Left forelimb (tissue), 1 donor: ENCODE data around the gene EXT2.

Source experiments
- DNase-seq: peaks from one replicate; pipeline ENCODE4 v3.0.0-alpha.2; 2018; ENCODE audit warnings: low spot score

The EXT2 gene

DNA sequence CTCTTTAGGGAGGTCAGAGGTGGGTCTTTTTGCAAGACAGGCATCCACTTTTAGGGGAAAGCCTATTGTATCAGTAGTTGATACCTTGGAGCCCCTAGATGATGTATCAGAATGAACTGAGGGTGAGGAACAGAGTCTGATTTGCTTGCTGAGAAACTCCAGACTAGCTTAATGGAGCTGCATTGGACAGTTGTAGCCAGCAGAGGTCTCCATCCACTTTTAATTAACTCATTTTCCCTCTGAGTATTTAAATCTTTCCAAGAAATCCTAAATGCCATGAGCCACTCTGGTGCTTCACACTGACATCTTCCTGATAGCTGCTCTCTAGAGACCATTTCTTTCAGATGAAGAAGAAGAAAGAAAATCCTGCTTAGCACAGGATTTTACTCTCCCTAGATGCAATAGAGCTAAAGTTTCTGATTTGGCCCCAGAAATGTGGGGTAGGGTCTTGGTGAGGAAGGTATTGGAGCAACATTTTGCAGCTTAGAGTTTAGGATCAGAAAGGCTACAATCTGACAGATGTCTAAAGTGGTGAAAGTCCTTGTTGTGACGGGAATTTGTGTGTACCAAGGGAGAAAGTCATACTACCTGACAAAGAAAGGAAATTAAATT, 38.0 kb downstream of the EXT2 start:
- no peak for DNase-seq

DNA sequence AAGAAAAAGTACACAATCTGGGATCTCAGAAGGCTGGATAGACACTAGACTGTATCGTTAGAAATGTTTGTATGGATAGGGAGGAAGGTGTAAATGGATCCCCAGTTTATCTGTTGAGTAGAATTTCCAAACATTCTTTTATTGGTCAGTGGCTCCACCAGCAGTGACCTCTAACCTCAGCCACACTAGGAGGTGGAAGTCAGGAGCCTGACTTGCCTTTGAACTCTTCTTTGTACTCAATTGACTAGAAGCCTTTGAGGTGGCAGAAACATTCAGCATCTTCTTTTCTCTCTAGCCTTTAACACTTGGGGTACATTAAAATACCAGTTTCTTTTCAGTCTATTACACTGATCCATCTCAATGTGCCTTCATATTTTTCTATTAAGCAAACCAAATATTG, 39.1 kb downstream of the EXT2 start:
- no peak for DNase-seq

DNA sequence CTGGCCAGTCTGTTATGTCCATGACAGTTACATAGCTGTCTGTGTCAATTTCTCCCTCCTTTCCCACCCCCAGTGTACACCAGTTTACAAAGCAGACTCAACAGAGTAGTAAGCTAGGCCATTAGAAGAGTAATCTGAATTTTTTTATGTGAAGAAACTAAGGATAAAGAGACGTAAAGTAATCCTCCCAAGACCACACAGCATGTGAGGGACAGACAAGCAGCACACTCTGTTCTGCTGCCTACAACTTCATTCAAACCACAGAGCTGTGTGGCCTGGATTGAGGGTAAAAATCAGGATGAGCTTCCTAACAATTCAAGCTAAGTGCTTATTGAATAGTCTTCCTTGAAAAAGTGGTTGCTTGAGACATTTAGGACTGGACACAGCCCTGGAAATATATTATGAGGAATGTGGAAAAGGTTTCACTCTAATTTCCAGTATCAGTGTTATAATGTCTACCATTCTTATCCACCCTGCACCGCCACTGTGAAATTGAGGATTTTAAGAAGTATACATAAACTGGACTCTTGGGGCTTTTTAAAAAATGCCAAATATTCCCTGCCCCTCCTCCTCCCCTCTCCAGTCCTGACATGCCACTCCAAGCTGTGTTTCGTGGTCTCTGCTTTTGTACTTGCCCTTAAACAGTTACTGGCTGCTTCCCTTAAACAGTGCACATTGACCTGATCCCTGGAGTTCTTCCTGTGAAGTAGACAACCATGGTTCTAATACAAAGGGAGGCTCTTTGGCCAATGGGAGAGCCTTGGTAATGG, 40.9 kb downstream of the EXT2 start:
- DNase-seq: no peak

DNA sequence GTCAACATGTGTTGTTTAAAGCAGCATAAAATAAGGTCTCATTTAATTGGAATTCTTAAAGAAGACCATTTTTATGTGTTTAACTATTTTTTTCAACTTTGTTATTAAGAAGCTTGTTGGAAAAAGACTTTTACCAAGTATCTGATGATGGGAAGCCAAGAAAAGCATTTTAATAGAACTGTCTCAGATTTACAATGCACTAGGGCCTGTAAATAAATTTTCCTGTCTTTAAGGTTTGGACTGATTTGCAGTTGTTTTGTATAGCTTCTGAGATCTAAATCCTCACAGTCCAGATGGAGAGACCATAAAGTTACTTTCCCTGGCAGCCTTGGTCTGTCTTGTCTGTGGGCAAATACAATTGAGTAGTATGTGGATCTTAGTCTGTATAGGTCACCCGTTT, 41.6 kb downstream of the EXT2 start:
- DNase-seq: no peak

DNA sequence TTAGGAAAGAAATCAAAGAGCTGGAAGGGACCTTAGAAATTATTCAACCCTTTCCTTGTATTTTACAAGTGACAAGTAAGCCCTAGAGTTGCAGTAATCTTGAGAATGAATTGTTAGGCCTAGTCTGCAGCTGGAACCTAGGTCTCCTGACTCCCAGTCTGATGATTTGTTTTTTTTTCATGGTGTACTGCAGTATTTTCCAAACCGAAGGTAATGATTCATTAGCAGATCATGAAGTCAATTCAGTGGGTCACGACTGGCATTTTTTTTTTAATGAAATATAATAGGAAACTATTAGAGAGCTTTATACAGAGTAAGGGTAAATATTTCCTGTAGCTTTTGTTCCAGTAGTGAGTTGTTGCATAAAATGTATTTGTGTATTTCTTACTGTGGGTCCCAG, 42.8 kb downstream of the EXT2 start:
- no peak for DNase-seq

- no peak for DNase-seq
Measured at GRCh38 chr11:44138980-44139379, 43.5 kb downstream of the EXT2 start.

- no peak for DNase-seq
Measured at GRCh38 chr11:44139565-44140330, 44.3 kb downstream of the EXT2 start.

DNA sequence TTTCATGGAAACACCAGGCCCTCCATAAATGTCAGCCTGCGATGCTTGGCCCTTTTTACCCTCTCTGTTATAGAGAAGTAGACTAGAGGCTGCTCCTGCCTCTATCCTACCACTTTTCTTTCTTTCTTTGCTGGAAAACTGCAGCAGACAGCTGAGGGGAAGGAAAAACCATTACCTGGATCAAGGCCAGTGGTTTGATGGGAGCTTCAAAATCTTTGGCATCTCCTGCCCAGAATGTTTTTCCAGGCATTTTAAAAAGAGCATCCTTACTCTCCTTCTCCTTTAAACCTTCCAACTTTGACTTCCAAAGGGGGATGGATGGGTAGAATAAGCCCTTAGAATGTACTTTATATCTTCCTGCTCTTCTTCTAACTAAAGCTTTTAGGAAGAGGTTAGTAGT, 44.9 kb downstream of the EXT2 start:
- DNase-seq: no peak

- DNase-seq: no peak
Measured at GRCh38 chr11:44140805-44141204, 45.3 kb downstream of the EXT2 start.

GRCh38 chr11:44143987-44144909, 48.8 kb downstream of the EXT2 start:
- no peak for DNase-seq

DNA sequence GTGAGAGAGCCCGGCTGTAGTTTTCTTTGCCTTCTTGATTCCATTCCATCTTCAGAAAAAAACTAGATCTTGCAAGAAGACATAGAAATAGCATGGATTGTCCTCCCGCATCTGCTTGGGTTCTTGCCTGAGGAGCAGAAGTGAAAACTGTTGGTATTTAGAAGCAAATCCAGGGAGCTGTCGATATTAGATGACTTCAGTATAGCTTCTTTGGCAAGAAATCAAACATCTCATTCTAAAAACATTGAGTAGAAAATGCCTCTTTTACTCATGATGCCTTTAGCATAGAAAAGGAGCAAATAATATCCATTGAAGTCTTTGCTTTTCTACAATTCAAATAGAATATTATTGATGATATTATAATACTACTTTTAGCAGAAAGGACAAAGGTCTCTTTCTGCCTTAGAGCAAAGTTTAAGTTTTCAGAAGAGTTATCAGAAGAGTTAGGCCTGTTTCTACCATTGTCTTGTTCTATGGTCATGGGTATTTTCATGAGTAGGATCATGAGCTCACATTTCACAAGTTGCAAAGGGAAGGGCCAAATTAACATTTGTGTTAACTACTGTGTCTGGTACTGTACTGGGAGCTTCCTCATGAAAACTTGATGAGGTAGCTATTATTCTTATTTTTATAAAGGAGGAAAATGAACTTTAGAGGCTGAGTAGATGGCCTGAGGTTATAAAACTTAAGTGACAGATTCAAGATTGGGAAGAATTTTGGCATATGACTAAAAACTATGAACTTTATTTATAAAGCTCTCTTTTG, 49.7 kb downstream of the EXT2 start:
- no peak for DNase-seq

GRCh38 chr11:44146931-44147330, 51.5 kb downstream of the EXT2 start:
- DNase-seq: no peak

DNA sequence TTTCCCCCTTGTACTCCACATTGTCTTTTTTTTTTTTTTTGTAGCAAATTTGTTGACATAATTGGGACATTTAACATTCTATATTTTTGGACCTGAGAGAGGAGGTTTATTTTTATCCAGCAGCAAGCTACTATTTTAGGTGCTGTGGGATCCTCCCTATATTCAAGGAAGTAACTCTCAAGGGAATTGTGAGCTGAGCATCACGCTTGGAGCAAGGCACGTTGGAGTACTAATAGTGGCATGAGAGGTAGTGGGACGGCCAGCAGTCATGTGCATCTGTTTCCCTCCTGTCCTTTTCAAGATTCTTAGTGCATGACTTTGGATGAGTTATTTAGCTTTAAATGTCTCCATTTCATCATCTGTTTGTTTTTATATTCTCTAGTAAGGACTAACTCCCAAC, 52.3 kb downstream of the EXT2 start:
- no peak for DNase-seq

GRCh38 chr11:44149651-44150050, 54.2 kb downstream of the EXT2 start:
- DNase-seq: no peak

- DNase-seq: no peak
Measured at GRCh38 chr11:44150401-44150800, 54.9 kb downstream of the EXT2 start.

- no peak for DNase-seq
Measured at GRCh38 chr11:44157019-44157418, 61.5 kb downstream of the EXT2 start.

DNA sequence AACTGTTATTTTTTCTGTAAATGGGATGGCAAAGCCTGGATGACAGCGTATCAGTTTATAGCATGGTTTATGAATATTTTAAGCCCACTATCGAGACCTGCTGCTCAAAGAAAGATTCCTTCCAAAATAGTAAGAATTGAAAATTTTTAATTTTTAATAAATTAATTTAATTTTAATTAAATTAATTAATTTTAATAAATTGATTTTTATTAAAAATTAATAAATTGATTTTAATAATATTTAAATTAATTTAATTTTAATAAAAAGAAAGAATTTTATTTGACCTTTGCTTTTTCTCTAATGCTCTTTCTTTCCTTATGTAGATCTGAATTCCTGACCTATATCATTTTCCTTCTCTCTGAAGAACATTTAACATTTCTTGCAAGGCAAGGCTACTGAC, 62.9 kb downstream of the EXT2 start:
- DNase-seq: no peak

- no peak for DNase-seq
Measured at GRCh38 chr11:44159848-44160721, 64.6 kb downstream of the EXT2 start.

DNA sequence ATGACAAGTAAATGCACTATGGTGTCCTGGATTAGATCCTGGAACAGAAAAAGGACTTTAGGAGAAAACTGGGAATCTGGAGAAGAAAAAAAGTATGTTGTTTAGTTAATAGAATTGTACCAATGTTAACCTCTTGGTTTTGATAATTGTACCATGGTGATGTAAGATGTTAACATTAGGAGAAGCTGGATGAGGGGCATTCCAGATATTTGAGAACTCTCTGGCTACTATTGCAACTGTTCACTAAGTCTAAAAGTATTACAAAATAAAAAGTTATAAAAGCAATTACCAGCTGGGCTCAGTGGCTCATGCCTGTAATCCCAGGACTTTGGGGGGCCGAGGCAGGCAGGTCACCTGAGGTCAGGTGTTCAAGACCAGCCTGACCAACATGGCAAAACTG, 66.5 kb downstream of the EXT2 start:
- no peak for DNase-seq

DNA sequence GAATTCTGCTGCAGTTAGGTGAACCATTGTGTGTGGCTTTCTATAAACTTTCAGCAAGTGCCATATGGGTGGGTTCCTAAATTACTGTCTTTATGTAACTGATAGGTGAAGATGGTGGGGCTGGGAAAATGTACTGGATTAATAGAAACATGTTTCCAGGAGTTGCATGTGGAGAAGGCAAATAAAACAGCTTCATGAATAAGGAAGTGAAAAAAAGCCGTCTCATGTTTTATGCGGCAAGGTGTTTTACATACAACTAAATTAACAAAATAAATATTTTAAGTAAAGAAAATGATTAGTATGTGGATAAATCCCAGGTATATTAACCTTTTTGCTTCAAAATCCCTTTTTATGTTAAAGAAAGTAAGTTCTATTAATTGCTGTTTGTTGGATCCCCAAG, 67.2 kb downstream of the EXT2 start:
- DNase-seq: no peak
